Type B pancreatic cell (in vitro differentiated cells): ENCODE measurements around the gene MAP1LC3B. TPM values are rescaled to one million over a fixed set of nuclear protein-coding genes. Genes with fewer than 3 reads are reported as not detected.

Source experiments
- DNase-seq: peaks from one replicate; pipeline ENCODE4 v3.0.0; 2021; ENCODE audit warnings: mixed read lengths; ENCODE audit not compliant: unreplicated experiment; ENCODE audit errors: extremely low spot score
- H3K27ac Mint-ChIP-seq: 2 replicates; pipeline ENCODE4 v1.8.0; 2021; ENCODE audit warnings: mild to moderate bottlenecking, mixed read lengths
- H3K27me3 Mint-ChIP-seq: 2 replicates; pipeline ENCODE4 v1.8.0; 2021; ENCODE audit warnings: mixed read lengths
- H3K36me3 Mint-ChIP-seq: 2 replicates; pipeline ENCODE4 v1.8.0; 2021; ENCODE audit warnings: mixed read lengths
- H3K4me1 Mint-ChIP-seq: one replicate; pipeline ENCODE4 v1.8.0; 2021; ENCODE audit warnings: mixed read lengths; ENCODE audit not compliant: unreplicated experiment
- H3K4me3 Mint-ChIP-seq: 2 replicates; pipeline ENCODE4 v1.8.0; 2021; ENCODE audit warnings: mild to moderate bottlenecking, mixed read lengths
- H3K9me3 Mint-ChIP-seq: 2 replicates; pipeline ENCODE4 v1.8.0; 2021; ENCODE audit warnings: mixed read lengths
- CTCF ChIP-seq: fragments of 200-600 bp; sonication (generic); conservative IDR thresholded peaks from 2 replicates; pipeline ENCODE4 v1.5.0; 2021; ENCODE audit warnings: antibody characterized with exemption, mild to moderate bottlenecking
- total RNA-seq: library from RNA; stranded (reverse); gene quantifications from 2 replicates; pipeline ENCODE4 v1.2.1, GENCODE V29; 2021; ENCODE audit warnings: low replicate concordance

Gene MAP1LC3B
- total RNA-seq, 1 donor from 2014 or later = 44.4 TPM

DNA sequence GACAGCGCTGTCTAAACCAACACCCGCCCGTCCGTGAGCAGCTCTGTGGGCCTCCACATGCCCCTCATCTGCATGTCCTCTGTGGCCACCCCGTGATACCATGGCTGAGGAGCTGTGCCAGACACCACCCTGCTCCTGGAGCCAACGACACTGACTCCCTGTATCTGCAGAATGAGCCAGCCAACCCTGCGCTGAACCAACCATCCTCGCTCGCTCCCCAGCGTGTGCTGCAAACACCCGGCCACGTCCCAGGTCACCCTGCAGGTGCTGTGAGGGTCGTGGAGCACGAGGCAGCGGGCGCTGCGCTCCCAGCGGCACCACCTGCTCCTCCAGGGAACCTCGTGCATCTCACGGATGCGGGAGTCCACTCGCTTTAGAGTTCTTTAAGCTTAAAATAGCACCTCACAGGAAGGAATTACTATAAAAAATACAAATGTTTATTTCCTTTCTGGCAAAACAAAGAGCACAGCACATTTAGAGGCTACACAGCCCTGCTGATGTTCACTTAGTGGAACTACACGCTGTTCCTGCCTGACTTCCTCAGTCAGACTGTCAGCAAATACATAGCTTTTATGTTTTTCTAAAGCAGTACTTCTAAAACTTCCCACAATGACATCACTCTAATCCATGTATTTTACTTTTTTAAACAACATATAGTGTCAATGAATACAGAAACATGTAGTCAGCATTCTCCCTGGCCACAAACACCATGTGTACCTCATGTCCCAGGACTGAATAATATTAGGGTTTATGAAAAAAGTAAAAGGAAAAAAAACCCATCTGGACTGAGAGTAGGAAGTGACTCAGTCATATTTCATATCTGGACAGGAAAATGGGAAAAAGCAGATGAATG lies 43.5 kb downstream of the MAP1LC3B start:
- Mint-ChIP-seq H3K36me3 (peaks cover 3% of the 10 kb centered on the region), H3K27ac (no peak overlapping the region), H3K4me3 (no peak overlapping the region), H3K9me3 (no peaks in the 10 kb centered on the region), H3K27me3 (no peaks in the 10 kb centered on the region), H3K4me1 (peaks cover 8% of the 10 kb centered on the region)
- TF ChIP-seq CTCF = no peak
- DNase-seq = no peak

DNA sequence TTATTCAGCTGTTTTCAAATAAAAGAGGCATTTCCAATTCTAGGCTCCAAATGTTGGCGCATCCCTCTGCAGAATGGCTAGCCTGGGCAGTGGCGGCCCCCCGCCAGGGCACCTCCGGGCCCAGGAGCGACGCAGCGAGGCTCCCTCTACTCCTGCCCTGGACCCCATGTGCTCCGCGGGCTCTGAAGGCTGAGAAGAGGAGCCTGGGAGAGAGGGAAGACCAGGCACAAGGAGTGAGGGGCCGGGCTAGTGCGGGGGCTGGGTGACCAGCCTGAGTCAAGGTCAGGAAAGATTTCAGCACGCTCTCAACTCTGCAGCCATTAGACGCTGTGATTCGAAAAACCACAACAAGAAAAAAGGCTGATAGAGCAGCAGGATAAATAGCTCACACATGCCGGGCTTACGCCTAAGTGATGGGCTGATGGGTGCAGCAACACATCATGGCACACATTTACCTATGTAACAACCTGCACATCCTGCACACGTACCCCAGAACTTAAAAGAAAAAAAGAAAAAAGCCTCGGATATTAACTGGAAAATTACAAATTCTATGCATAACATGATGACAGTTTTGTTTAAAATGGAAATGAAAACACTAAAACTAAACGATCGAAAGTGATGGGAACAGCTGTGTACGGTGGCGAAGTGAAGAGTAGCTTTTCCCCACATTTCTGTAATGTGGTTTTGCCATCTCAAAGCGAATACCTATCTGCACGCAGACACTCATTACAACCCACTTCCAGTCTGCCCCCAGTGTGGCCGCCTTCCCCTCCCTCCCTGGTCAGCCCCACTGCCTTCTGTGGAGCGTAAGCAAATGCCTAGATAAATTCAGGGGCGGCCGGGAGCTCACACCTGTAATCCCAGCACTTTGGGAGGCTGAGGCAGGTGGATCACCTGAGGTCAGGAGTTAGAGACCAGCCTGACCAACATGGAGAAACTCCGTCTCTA lies 44.4 kb downstream of the MAP1LC3B start:
- H3K4me3 Mint-ChIP-seq = no peak overlapping the region
- no peak for DNase-seq
- no peaks in the 10 kb centered on the region for H3K9me3 Mint-ChIP-seq
- no peaks in the 10 kb centered on the region for H3K27me3 Mint-ChIP-seq
- H3K36me3 Mint-ChIP-seq = peaks cover 6% of the 10 kb centered on the region
- H3K4me1 Mint-ChIP-seq = peaks cover 8% of the 10 kb centered on the region
- no peak overlapping the region for H3K27ac Mint-ChIP-seq
- no peak for TF ChIP-seq CTCF

GRCh38 chr16:87437327-87437726 lies 45.2 kb downstream of the MAP1LC3B start:
- Mint-ChIP-seq H3K36me3 (peaks cover 10% of the 10 kb centered on the region), H3K27me3 (no peaks in the 10 kb centered on the region), H3K4me1 (peaks cover 9% of the 10 kb centered on the region), H3K4me3 (no peak overlapping the region), H3K27ac (no peak overlapping the region), H3K9me3 (no peaks in the 10 kb centered on the region)
- TF ChIP-seq CTCF = no peak
- DNase-seq = no peak

GRCh38 chr16:87437911-87438610 lies 45.9 kb downstream of the MAP1LC3B start:
- DNase-seq = no peak
- H3K36me3 Mint-ChIP-seq = peaks cover 14% of the 10 kb centered on the region
- H3K27ac Mint-ChIP-seq = no peak overlapping the region
- H3K4me3 Mint-ChIP-seq = no peak overlapping the region
- peaks cover 14% of the 10 kb centered on the region for H3K4me1 Mint-ChIP-seq
- no peaks in the 10 kb centered on the region for H3K9me3 Mint-ChIP-seq
- H3K27me3 Mint-ChIP-seq = no peaks in the 10 kb centered on the region
- no peak for TF ChIP-seq CTCF

DNA sequence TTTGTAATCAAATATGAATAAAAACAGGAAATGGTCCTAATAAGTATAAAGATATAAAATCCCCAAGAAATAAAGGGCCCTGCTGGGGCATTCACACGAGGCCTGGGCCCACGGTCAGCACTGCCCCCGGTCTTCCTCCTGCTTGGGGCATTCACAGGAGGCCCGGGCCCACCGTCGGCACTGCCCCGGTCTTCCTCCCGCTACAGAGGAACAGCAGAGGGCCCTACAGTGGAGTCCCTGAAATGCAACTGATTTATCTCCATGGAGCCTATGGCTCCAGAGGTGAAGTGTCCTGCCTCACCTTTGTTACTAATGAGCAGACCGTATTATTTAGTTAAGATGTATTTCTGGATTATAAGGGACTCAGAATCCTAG lies 46.5 kb downstream of the MAP1LC3B start:
- H3K4me3 Mint-ChIP-seq = no peak overlapping the region
- peaks cover 13% of the 10 kb centered on the region for H3K36me3 Mint-ChIP-seq
- H3K4me1 Mint-ChIP-seq = peaks cover 12% of the 10 kb centered on the region
- no peaks in the 10 kb centered on the region for H3K27me3 Mint-ChIP-seq
- no peak for DNase-seq
- H3K9me3 Mint-ChIP-seq = no peaks in the 10 kb centered on the region
- TF ChIP-seq CTCF = no peak
- H3K27ac Mint-ChIP-seq = no peak overlapping the region
